ENCODE data around the gene TSPAN16. TPM values are rescaled to one million over a fixed set of nuclear protein-coding genes. Genes with fewer than 3 reads are reported as not detected.

The TSPAN16 gene
- total RNA-seq, 1 donor from 2014 or later, result not detected

- Mint-ChIP-seq H3K36me3 (ENCODE audit: unreplicated experiment) (no peaks in the 10 kb centered on the region), H3K4me1 (ENCODE audit: unreplicated experiment) (peaks cover 10% of the 10 kb centered on the region), H3K4me3 (ENCODE audit: unreplicated experiment) (no peak overlapping the region), H3K27ac (ENCODE audit: unreplicated experiment) (no peak overlapping the region), H3K9me3 (ENCODE audit: unreplicated experiment) (no peaks in the 10 kb centered on the region), H3K27me3 (ENCODE audit: unreplicated experiment) (peaks cover 16% of the 10 kb centered on the region)
- TF ChIP-seq CTCF (IDR thresholded peaks at IDR 0.05), result no peak
- DNase-seq (ENCODE audit: extremely low spot score, unreplicated experiment), result no peak
These were observed 780 bp upstream of the TSPAN16 start for GRCh38 chr19:11295180-11295579.

- DNase-seq (ENCODE audit: extremely low spot score, unreplicated experiment), result no peak
These were observed 304 bp downstream of the TSPAN16 start for GRCh38 chr19:11296264-11296663.

GRCh38 chr19:11299946-11300810 is 4.2 kb downstream of the TSPAN16 start:
- Mint-ChIP-seq H3K27ac (ENCODE audit: unreplicated experiment) (no peak overlapping the region), H3K36me3 (ENCODE audit: unreplicated experiment) (no peaks in the 10 kb centered on the region)

More at GRCh38 chr19:11296264-11296663, 304 bp downstream of the TSPAN16 start:
- Mint-ChIP-seq H3K9me3 (ENCODE audit: unreplicated experiment) (no peaks in the 10 kb centered on the region), H3K27ac (ENCODE audit: unreplicated experiment) (no peak overlapping the region), H3K36me3 (ENCODE audit: unreplicated experiment) (no peaks in the 10 kb centered on the region), H3K4me1 (ENCODE audit: unreplicated experiment) (peaks cover 10% of the 10 kb centered on the region), H3K4me3 (ENCODE audit: unreplicated experiment) (no peak overlapping the region), H3K27me3 (ENCODE audit: unreplicated experiment) (peaks cover 26% of the 10 kb centered on the region)
- TF ChIP-seq CTCF (IDR thresholded peaks at IDR 0.05), result no peak

GRCh38 chr19:11300811-11301120 is 4.8 kb downstream of the TSPAN16 start:
- TF ChIP-seq CTCF (IDR thresholded peaks at IDR 0.05), result no peak
- DNase-seq (ENCODE audit: extremely low spot score, unreplicated experiment), result no peak
- no peaks in the 10 kb centered on the region for H3K36me3 Mint-ChIP-seq (ENCODE audit: unreplicated experiment)
- H3K9me3 Mint-ChIP-seq (ENCODE audit: unreplicated experiment), result no peaks in the 10 kb centered on the region
- H3K4me3 Mint-ChIP-seq (ENCODE audit: unreplicated experiment), result no peak overlapping the region
- peaks cover 31% of the 10 kb centered on the region for H3K27me3 Mint-ChIP-seq (ENCODE audit: unreplicated experiment)
- H3K4me1 Mint-ChIP-seq (ENCODE audit: unreplicated experiment), result no peaks in the 10 kb centered on the region
- H3K27ac Mint-ChIP-seq (ENCODE audit: unreplicated experiment), result no peak overlapping the region

More at GRCh38 chr19:11299946-11300810, 4.2 kb downstream of the TSPAN16 start:
- Mint-ChIP-seq H3K4me3 (ENCODE audit: unreplicated experiment) (no peak overlapping the region), H3K9me3 (ENCODE audit: unreplicated experiment) (no peaks in the 10 kb centered on the region), H3K4me1 (ENCODE audit: unreplicated experiment) (no peaks in the 10 kb centered on the region), H3K27me3 (ENCODE audit: unreplicated experiment) (peaks cover 29% of the 10 kb centered on the region)
- no peak for DNase-seq (ENCODE audit: extremely low spot score, unreplicated experiment)
- TF ChIP-seq CTCF (IDR thresholded peaks at IDR 0.05), result no peak

GRCh38 chr19:11304936-11305335 is 9.0 kb downstream of the TSPAN16 start:
- no peak for TF ChIP-seq CTCF (IDR thresholded peaks at IDR 0.05)
- Mint-ChIP-seq H3K9me3 (ENCODE audit: unreplicated experiment) (no peaks in the 10 kb centered on the region), H3K27me3 (ENCODE audit: unreplicated experiment) (peaks cover 24% of the 10 kb centered on the region), H3K4me1 (ENCODE audit: unreplicated experiment) (no peaks in the 10 kb centered on the region), H3K36me3 (ENCODE audit: unreplicated experiment) (no peaks in the 10 kb centered on the region), H3K4me3 (ENCODE audit: unreplicated experiment) (no peak overlapping the region), H3K27ac (ENCODE audit: unreplicated experiment) (no peak overlapping the region)
- no peak for DNase-seq (ENCODE audit: extremely low spot score, unreplicated experiment)

All from osteocyte (in vitro differentiated cells).